A673 (cell line): ENCODE results near the gene SLC30A2. TPM values are rescaled to one million over a fixed set of nuclear protein-coding genes. Genes with fewer than 3 reads are reported as not detected.

Source experiments
- BruUV-seq: library from RNA; stranded (reverse); fragments of 400-500 nt; replicated peaks from 2 replicates; lab custom pipeline; 2021; lab: Mats Ljungman, UMichigan
- CTCF ChIA-PET: fragments of 300-600 bp; sonication (Branson Sonifier 250); formaldehyde crosslinking; loops from one replicate; lab custom pipeline; 2022; ENCODE audit warnings: antibody characterized with exemption; lab: Charles Lee
- POLR2A ChIA-PET: fragments of 300-600 bp; sonication (Branson Sonifier 250); formaldehyde crosslinking; loops from one replicate; lab custom pipeline; 2022; ENCODE audit warnings: antibody characterized with exemption; ENCODE audit not compliant: low non-redundant PET; lab: Charles Lee
- DNase-seq: peaks from one replicate; pipeline ENCODE4 v3.0.0-alpha.2; 2015; ENCODE audit warnings: low spot score
- H3K27ac ChIP-seq: fragments of 200-600 bp; sonication (generic); 2 replicates; pipeline ENCODE4 v1.5.1; 2016; ENCODE audit warnings: mixed run types, low read depth, mild to moderate bottlenecking, mixed read lengths, antibody characterized with exemption, low read length; ENCODE audit not compliant: poor library complexity, severe bottlenecking
- H3K27me3 ChIP-seq: fragments of 200-600 bp; sonication (generic); replicated peaks from 2 replicates; pipeline ENCODE4 v1.6.1; 2017; ENCODE audit warnings: mixed run types, low read depth, mild to moderate bottlenecking, mixed read lengths, antibody characterized with exemption, low read length; ENCODE audit not compliant: insufficient read depth, poor library complexity
- H3K36me3 ChIP-seq: fragments of 200-600 bp; sonication (generic); 2 replicates; pipeline ENCODE4 v1.6.1; 2016; ENCODE audit warnings: mixed run types, mild to moderate bottlenecking, mixed read lengths, antibody characterized with exemption, low read length; ENCODE audit not compliant: insufficient read depth, poor library complexity, severe bottlenecking
- H3K4me1 ChIP-seq: fragments of 200-600 bp; sonication (generic); 2 replicates; pipeline ENCODE4 v1.6.1; 2017; ENCODE audit warnings: mixed run types, mild to moderate bottlenecking, mixed read lengths, antibody characterized with exemption, low read length; ENCODE audit not compliant: insufficient read depth, poor library complexity, severe bottlenecking
- H3K4me3 ChIP-seq: fragments of 200-600 bp; sonication (generic); 2 replicates; pipeline ENCODE4 v1.5.1; 2016; ENCODE audit warnings: low read depth, mixed run types, mild to moderate bottlenecking, mixed read lengths, low read length; ENCODE audit not compliant: poor library complexity, severe bottlenecking
- H3K9me3 ChIP-seq: fragments of 200-600 bp; sonication (generic); 2 replicates; pipeline ENCODE4 v1.6.1; 2016; ENCODE audit warnings: mixed run types, low read depth, mild to moderate bottlenecking, mixed read lengths, antibody characterized with exemption, low read length; ENCODE audit not compliant: poor library complexity, severe bottlenecking
- CTCF ChIP-seq: fragments of 300-800, 200-600 bp; sonication (generic); conservative IDR thresholded peaks from 2 replicates; pipeline ENCODE4 v1.5.1; 2017; ENCODE audit warnings: low read depth, mild to moderate bottlenecking, antibody characterized with exemption, low read length, moderate library complexity, mixed read lengths
- EZH2 ChIP-seq: fragments of 200-600 bp; sonication (generic); IDR thresholded peaks from 2 replicates; pipeline ENCODE4 v1.6.1; 2017; ENCODE audit warnings: borderline replicate concordance, low read depth, mild to moderate bottlenecking, mixed read lengths, antibody characterized with exemption, low read length; ENCODE audit not compliant: poor library complexity, severe bottlenecking
- intact Hi-C: fragments of 100-400 bp; cut with micrococcal nuclease; formaldehyde crosslinking; loops from one replicate; pipeline ENCODE4 v1.10.0; 2022; ENCODE audit not compliant: unreplicated experiment
- total RNA-seq: library from RNA; stranded (reverse); gene quantifications from 2 replicates; pipeline ENCODE4 v1.2.3, GENCODE V29; 2021

The SLC30A2 gene
- total RNA-seq, 1 experiment from 2014 or later, result not detected

GRCh38 chr1:25994402-25995150 is 51.3 kb downstream of the SLC30A2 start:
- no TSS peak for BruUV-seq
- TF ChIP-seq EZH2 (no peak), CTCF (no peak)
- H3K4me1 ChIP-seq, result peaks cover 13% of the 10 kb centered on the region
- intact Hi-C loops, result loop anchor here (10.0 kb wide), 1 partner anchor 160 kb away; no protein-coding TSS in a partner anchor
- H3K4me3 ChIP-seq, result no peak overlapping the region
- no peak for DNase-seq
- H3K9me3 ChIP-seq, result no peaks in the 10 kb centered on the region
- no peak overlapping the region for H3K27ac ChIP-seq
- CTCF ChIA-PET, result no interaction called here
- no peaks in the 10 kb centered on the region for H3K36me3 ChIP-seq
- no peaks in the 10 kb centered on the region for H3K27me3 ChIP-seq
- POLR2A ChIA-PET, result no interaction called here

- Histone ChIP-seq H3K4me1 (peaks cover 8% of the 10 kb centered on the region), H3K36me3 (no peaks in the 10 kb centered on the region), H3K9me3 (no peaks in the 10 kb centered on the region), H3K27ac (no peak overlapping the region), H3K27me3 (no peaks in the 10 kb centered on the region), H3K4me3 (no peak overlapping the region)
- intact Hi-C loops, result loop anchor here (10.0 kb wide), 1 partner anchor 159 kb away; no protein-coding TSS in a partner anchor
- no TSS peak for BruUV-seq
- ChIA-PET CTCF (no interaction called here), POLR2A (no interaction called here)
- TF ChIP-seq EZH2, result no peak
- no peak for TF ChIP-seq CTCF
- no peak for DNase-seq
These were observed 52.5 kb downstream of the SLC30A2 start for GRCh38 chr1:25993197-25993951.

- DNase-seq, result no peak
- TF ChIP-seq EZH2, result no peak
- TF ChIP-seq CTCF, result no peak
- Histone ChIP-seq H3K27ac (no peak overlapping the region), H3K9me3 (no peaks in the 10 kb centered on the region), H3K36me3 (no peaks in the 10 kb centered on the region), H3K4me3 (no peak overlapping the region), H3K4me1 (peaks cover 7% of the 10 kb centered on the region), H3K27me3 (no peaks in the 10 kb centered on the region)
- ChIA-PET POLR2A (no interaction called here), CTCF (no interaction called here)
- no TSS peak for BruUV-seq
- intact Hi-C loops, result loop anchor here (10.0 kb wide), 1 partner anchor 158 kb away; no protein-coding TSS in a partner anchor
These were observed 53.2 kb downstream of the SLC30A2 start for GRCh38 chr1:25992689-25993171.
